GM11168 (cell line): ENCODE results near the gene SLC25A29.

Experiments
- in situ Hi-C: fragments of 300-500 bp; cut with MboI; formaldehyde crosslinking; loops from one replicate; pipeline ENCODE4 v1.12.0; 2022; ENCODE audit warnings: low sequenced_read_pairs; ENCODE audit not compliant: unreplicated experiment

The SLC25A29 gene

DNA sequence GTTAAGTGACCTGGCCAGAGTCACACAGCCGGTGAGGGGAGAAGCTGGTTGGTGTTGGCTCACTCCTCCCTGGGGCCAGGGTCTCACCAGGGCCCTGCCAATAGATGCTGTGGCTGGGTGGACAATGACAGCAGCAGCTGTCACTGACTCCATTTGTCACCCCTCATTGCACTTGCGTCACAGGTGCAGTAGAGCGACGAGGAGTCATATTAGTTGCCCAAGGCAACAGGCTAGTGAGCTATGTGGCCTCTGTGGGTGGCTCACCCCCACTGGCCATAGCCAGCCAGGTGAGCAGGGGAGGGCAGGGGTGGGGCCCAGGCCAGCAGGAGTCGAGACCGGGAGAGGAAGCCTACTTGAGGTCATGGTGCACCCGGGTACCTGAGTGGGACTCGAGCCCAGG, 26.6 kb upstream of the SLC25A29 start:
- in situ Hi-C loops, result no loop called here

DNA sequence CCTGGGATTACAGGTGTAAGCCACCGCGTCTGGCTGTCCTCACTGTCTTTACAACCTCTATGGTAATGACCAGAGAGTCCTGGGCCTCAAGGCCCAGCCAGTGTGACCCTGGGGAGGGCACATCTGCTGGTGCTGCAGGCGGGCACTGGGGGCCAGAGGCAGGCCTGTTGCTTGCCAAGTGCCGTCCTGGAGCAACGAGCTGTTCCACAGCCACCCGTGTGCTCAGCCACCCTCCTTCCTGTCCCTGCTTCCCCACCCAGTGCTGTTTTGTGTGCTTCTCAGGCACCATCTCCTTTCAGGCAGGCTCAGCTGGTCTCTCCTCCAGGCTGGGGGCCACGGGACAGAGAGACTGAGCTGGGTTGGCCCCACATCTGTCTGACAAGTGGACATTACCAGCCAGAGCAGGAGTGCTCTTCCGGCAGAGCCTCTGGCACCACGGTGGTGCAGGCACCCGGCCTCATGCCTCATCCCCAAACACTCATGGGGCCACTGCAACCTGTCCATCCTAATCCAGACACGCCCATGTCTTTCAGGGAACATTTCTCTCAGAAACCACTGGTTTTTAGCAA, 25.9 kb upstream of the SLC25A29 start:
- in situ Hi-C loops, result no loop called here

- in situ Hi-C loops, result no loop called here
Measured at GRCh38 chr14:100330388-100330931, 24.2 kb upstream of the SLC25A29 start.

DNA sequence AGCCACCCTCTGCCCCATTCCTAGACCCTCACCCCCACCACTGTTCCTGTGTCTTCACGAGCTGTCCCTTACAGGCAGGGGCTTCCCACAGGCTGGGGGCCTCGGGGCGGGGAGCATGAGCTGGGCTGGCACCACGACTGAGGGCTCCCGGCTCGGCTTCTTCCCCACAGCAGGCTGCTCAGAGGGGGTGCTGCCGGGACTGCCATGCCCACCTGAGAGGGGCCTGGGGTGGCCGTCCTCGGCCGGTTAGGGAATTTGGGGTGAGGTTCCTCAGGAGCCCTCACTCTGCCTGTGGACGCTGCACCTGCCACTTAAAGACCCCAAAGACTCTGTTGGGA, 23.7 kb upstream of the SLC25A29 start:
- in situ Hi-C loops, result no loop called here

DNA sequence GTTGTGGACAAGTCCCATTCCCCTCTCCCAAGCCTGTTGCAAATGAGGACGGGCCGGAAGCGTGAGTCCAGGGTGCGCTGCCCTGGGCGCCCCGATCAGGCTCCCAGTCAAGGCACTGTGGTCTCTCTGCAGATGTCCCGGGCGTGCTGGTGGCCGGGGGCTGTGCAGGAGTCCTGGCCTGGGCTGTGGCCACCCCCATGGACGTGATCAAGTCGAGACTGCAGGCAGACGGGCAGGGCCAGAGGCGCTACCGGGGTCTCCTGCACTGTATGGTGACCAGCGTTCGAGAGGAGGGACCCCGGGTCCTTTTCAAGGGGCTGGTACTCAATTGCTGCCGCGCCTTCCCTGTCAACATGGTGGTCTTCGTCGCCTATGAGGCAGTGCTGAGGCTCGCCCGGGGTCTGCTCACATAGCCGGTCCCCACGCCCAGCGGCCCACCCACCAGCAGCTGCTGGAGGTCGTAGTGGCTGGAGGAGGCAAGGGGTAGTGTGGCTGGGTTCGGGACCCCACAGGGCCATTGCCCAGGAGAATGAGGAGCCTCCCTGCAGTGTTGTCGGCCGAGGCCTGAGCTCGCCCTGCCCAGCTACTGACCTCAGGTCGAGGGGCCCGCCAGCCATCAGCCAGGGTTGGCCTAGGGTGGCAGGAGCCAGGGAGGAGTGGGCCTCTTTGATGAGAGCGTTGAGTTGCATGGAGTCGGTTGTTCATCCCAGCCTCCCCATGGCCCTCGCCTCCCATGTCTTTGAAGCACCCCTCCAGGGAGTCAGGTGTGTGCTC, 23.2 kb upstream of the SLC25A29 start:
- in situ Hi-C loops, result no loop called here

GRCh38 chr14:100328495-100329163, 22.4 kb upstream of the SLC25A29 start:
- in situ Hi-C loops, result no loop called here

DNA sequence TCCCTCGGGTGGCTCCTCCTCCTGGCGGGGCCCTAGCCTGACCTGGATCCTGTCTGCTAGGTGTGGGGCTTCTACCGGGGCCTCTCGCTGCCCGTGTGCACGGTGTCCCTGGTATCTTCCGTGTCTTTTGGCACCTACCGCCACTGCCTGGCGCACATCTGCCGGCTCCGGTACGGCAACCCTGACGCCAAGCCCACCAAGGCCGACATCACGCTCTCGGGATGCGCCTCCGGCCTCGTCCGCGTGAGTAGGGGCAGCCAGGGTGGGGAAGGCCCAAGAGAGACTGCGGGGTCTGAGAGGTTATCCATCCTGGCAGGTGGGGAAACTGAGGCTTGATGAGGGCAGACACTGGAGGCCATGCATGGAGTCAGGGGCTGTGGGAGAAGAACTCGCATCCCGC, 20.9 kb upstream of the SLC25A29 start:
- in situ Hi-C loops, result no loop called here

- in situ Hi-C loops, result no loop called here
Measured at GRCh38 chr14:100325958-100326357, 19.7 kb upstream of the SLC25A29 start.

DNA sequence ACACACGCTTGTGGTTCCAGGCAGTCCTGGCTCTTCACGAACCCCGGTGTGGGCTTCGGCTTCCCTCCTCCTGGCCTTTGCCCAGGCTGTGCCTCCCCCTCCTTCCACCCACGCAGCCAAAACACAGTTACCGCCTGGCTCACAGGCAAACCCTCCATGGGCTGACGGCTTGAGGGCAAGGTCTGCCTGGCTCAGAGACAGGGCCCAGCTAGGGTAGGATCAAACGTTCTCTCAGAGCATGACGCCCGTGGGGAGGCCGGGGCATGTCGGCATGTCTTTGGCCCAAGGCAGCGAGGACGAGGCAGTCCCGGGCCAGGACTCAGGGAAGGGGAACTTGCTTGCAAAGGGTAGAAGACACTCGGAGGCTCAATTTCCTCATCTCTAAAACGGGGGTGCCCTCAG, 19.0 kb upstream of the SLC25A29 start:
- in situ Hi-C loops, result no loop called here

GRCh38 chr14:100323942-100324307, 17.7 kb upstream of the SLC25A29 start:
- in situ Hi-C loops, result no loop called here

DNA sequence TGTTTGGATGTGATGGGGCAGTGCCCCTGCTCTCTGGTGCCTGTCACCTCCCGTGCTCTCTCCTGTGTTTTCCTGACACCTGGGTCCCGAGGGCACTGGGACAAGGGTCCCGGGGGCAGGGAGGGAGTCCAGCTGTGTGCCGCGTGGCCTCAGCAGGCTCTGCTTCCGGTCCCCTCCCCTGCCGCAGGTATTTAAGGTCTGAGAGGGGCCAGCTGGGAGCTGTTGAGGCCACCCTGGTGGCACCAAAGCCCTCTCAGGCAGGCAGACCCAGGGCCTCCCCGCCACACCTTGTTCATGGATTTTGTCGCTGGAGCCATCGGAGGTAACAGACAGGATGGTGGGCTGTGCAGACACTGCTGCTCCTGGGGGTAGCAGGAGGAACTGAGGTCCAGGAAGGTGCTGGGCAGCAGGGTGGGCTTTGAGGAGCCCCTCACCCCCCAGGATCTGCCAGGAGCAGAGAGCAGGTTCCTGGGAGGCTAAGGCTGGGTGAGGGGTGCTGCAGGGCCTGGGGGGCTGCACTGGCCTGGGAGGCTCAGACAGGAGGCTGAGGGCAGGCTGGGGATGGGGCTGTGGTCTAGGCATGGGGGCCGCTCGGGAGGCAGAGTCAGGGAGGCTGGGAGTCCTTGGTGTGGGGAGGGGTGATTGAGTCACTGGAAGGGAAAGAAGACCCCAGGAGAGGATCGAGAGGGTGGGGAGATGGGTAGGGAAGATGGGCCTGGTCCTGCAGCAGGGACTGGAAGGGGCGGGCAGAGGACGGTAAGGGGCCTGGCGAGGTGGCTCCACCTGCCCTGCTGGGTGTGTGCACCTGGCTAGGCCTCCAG, 17.1 kb upstream of the SLC25A29 start, which contains the start of gene SLC25A47:
Gene SLC25A47 (plus strand): TSS at position 219 of the 821 bp plus-strand sequence. CDS start 76 bp downstream, at position 295.
- in situ Hi-C loops, result no loop called here

DNA sequence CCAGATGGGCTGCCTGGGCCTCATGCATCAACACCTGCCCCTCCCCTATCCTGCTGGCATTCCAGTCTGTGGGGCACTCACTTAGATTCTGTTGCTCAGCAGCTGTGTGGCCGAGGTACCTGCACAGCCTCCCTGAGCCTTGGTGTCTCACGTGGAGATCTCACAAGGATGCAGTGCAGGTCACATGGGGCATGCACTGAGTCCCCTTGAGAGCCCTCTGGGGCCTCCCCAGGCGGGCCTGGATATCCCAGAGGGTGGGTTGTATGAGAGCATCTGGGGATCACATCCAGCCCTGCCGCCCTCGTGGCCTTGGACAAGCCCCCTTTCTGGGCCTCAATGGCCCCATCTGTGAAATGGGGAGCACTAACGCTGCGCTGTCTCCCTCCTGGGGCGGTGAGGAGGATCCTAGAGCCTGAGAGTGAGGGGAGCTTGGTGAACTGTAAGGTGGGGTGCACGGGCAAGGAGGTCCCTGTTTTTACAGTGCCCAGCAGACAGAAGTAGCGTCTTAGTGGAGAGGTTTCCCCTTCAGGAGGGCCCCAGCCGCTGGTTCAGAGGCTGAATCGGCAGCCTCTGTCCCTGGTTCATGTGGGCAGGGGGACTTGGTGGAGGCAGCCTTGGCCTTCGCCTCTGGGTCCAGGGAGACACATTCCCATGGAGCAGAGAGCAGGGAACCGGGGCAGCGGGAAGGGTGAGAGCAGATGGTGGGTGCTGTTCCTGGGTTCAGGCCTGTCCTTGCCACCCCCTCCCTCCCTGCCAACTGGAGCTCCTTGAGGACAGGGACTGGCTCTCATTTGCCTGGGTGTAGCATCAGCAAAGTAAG, 16.1 kb upstream of the SLC25A29 start:
- in situ Hi-C loops, result no loop called here

DNA sequence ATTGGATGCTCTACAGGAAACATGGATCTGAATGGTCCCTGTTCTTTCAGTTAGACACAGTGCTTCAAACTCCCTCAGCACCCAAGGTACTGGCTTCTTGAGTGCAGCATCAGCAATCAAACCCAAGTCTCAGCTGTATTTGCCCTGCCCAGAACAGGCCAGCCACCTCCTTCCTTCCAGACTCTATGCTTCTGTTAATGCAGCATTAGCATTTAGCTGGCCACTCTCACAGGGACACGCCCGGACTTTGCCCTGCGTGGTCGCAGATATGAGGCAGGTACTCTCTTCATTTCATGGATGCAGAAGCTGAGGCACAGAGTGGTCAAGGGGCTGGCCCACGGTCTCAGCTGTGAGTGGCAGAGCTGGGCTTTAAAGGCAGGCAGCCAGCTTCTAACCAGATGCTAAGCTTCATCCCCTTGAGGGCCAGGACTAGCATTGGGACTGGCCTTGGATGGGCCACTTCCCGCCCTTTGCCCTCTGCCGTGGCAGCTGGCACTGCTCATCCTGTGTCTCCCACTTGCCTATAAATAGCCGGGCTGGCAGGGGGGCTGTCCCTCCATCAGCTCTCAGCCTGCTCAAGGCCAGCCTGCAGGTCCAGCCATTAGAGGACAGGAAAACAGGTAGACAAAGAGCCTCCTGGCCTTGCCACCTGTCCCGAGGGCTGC, 15.4 kb upstream of the SLC25A29 start:
- in situ Hi-C loops, result no loop called here

DNA sequence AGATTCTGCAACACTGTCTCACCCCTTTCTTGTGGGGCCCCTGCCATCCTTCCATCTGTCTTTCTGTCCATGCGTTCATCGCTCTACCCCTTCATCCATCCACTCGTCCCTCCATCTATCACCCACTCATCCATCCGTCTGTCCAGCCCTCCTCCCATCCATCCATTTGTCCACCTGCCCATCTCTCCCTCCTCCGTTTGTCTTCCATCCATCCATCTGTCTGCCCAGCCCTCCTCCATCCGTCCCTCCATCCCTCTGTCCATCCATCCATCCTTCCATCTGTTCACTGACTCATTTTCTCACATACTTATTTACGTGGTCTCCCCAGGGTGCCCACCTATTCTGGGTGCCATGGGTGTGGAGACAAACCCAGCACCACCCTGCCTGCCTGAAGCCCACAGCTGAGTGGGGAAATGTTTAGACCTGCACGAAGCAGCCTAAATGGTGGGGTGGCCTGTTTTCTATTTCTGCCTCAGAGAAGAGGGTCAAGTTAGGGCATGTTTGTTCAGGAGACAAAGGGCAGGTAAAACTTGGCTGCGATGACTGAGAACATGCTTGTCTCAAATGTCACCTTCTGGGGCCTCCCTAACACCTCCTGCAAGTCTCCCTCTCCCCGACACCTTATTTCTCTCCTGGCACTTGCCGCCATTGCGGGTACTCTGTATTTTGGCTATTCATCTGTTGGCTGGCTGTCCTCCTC, 14.1 kb upstream of the SLC25A29 start:
- in situ Hi-C loops, result no loop called here

DNA sequence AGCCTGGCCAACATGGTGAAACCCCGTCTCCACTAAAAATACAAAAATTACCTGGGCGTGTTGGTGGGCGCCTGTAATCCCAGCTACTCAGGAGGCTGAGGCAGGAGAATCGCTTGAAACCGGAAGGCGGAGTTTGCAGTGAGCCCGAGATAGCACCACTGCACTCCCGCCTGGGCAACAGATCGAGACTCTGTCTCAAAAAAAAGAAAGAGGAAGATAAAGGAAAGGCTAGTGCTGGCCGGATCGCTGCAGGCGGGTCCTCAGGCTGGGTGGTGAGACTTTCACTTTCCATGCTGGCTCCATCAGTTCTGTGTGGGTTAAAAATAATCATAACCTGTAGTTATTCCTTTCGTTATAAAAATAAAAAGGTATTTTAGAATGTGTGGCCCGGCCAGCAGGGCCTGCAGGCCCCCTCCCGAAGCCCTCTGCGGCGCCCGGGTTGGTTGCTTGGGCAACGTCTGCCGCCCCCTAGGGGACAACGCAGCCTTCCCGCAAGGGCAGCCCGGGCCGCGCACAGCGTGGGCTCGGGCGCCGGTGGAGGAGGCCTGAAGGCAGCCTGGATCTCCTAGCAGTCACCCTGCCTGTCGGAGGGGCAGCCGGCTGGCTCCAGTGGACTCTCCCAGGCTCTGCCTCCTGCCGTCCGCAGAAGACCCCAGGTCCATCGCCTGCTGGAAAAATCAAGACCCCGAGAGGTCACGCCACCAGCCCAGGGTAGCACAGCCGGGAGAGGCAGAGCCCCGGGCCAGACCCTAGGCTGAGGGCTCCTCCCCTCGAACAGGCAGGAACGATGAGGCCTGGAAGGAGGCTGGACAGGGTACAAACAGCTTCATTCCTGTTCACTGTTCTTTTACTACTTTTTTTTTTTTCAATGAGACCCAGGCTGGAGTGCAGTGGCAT, 11.9 kb upstream of the SLC25A29 start:
- in situ Hi-C loops, result no loop called here

DNA sequence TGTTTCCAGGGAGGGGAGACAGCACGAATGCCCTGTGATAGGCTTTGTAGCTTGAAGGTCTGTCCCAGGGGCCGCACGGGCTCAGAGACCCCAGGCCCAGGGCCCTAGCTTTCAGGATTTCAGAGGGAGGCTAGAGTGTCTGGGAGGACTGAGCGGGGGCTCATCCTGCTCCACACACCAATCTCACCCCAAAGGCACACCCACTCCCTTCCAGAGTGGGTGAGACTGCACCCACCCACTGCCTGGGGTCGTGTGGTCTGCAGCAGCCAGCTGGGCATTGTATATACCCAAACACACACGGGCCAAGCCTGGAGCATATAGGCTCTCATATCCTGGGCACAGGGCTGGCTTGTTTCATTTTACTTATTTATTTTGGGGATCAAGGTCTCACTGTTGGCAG, 11.1 kb upstream of the SLC25A29 start:
- in situ Hi-C loops, result no loop called here

GRCh38 chr14:100314724-100315123, 8.5 kb upstream of the SLC25A29 start:
- in situ Hi-C loops, result no loop called here
